ENCODE results near the gene ENAH. TPM values are rescaled to one million over a fixed set of nuclear protein-coding genes. Genes with fewer than 3 reads are reported as not detected.
"Not testable (repeated sequence)": the region's sequence is repeated elsewhere in the genome, so short reads cannot be mapped to it uniquely, and the experiment has no call there.

The ENAH gene
- total RNA-seq, 1 donor from 2014 or later = 137 TPM

DNA sequence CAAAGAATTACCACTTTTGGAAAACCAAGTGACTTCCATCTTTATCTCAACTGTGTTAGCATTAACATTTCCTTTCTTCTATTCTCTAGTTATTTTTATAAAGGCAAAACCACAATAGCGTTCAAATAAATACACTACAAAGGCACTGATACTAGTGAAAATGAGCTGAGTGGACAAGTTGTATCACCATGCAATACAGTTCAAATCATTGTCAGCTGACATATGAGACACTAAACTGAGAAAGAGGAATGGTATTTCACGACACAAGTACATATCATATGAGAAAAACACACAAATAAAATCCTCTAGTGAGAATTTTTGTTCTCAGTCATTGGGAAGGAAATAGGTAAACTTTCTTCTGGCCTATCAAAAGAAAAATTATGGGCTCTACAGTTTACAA lies 26.2 kb downstream of the ENAH start:
- Mint-ChIP-seq H3K27ac (peak overlapping the region; percentile 56), H3K36me3 (peaks cover 5% of the 10 kb centered on the region), H3K4me3 (no peak overlapping the region), H3K9me3 (peaks cover 3% of the 10 kb centered on the region), H3K27me3 (ENCODE audit: low read depth) (no peaks in the 10 kb centered on the region), H3K4me1 (peaks cover 51% of the 10 kb centered on the region)
- TF ChIP-seq, protein P1, sequence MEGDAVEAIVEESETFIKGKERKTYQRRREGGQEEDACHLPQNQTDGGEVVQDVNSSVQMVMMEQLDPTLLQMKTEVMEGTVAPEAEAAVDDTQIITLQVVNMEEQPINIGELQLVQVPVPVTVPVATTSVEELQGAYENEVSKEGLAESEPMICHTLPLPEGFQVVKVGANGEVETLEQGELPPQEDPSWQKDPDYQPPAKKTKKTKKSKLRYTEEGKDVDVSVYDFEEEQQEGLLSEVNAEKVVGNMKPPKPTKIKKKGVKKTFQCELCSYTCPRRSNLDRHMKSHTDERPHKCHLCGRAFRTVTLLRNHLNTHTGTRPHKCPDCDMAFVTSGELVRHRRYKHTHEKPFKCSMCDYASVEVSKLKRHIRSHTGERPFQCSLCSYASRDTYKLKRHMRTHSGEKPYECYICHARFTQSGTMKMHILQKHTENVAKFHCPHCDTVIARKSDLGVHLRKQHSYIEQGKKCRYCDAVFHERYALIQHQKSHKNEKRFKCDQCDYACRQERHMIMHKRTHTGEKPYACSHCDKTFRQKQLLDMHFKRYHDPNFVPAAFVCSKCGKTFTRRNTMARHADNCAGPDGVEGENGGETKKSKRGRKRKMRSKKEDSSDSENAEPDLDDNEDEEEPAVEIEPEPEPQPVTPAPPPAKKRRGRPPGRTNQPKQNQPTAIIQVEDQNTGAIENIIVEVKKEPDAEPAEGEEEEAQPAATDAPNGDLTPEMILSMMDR (IDR thresholded peaks at IDR 0.05; ENCODE audit: unreplicated experiment) = no peak
- no peak for DNase-seq (ENCODE audit: low spot score in 2 of 2, unreplicated experiment in 2 of 2)

DNA sequence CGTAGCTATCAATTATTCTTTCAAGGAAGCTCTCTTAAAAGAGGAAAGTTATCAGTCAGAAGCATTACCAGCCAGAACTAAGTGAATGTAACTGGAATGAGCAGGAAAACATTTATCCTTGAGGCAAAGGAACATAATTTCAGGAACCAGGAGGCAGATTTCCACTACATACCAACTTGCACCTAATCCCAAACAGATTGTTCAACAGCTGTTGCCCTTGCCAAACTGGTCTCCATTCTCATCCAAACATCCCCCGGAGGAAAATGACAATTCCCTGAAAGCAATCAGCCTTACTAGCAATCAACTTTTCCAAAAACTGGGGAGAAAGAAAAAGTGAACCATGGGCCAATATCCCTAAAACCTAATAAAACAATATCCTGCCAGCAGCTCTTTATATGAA lies 35.0 kb downstream of the ENAH start:
- H3K4me1 Mint-ChIP-seq = peaks cover 20% of the 10 kb centered on the region
- peaks cover 6% of the 10 kb centered on the region for H3K9me3 Mint-ChIP-seq
- TF ChIP-seq, protein P1 (IDR thresholded peaks at IDR 0.05; ENCODE audit: unreplicated experiment) = no peak
- no peaks in the 10 kb centered on the region for H3K27me3 Mint-ChIP-seq (ENCODE audit: low read depth)
- no peak for DNase-seq (ENCODE audit: low spot score in 2 of 2, unreplicated experiment in 2 of 2)
- H3K4me3 Mint-ChIP-seq = no peak overlapping the region
- H3K27ac Mint-ChIP-seq = peak overlapping the region; percentile 36
- H3K36me3 Mint-ChIP-seq = peaks cover 18% of the 10 kb centered on the region

DNA sequence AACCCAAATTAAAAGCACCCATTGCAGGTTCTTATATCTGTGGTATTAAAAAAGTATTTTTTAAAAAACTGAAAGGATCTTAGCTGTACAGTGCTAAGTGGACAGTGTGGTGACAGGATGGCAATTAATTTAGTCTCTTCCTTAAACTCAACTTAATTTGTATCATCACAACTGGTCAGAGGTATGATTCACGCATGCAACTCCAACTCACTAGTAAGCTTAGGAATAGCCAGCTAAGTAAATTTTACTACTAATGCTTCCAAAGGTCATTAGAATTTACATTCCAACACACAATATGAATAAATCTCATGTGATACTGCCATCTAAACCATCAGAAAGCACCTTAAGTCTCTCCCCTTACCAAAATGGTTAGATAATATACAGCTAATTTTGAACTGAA lies 35.4 kb downstream of the ENAH start:
- peaks cover 20% of the 10 kb centered on the region for H3K4me1 Mint-ChIP-seq
- peaks cover 18% of the 10 kb centered on the region for H3K36me3 Mint-ChIP-seq

DNA sequence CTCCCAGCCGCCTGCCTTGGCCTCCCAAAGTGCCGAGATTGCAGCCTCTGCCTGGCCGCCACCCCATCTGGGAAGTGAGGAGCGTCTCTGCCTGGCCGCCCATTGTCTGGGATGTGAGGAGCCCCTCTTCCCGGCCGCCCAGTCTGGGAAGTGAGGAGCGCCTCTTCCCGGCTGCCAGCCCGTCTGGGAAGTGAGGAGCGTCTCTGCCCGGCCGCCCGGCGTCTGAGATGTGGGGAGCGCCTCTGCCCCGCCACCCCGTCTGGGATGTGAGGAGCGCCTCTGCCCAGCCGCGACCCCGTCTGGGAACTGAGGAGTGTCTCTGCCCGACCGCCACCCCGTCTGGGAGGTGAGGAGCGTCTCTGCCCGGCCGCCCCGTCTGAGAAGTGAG lies 37.5 kb downstream of the ENAH start:
- DNase-seq (ENCODE audit: low spot score in 2 of 2, unreplicated experiment in 2 of 2); H3K27ac Mint-ChIP-seq; H3K9me3 Mint-ChIP-seq; H3K4me3 Mint-ChIP-seq; H3K27me3 Mint-ChIP-seq (ENCODE audit: low read depth): not testable (repeated sequence)
- Mint-ChIP-seq H3K36me3 (peaks cover 10% of the 10 kb centered on the region), H3K4me1 (peaks cover 35% of the 10 kb centered on the region)

More for the DNA sequence above, 35.4 kb downstream of the ENAH start:
- DNase-seq (ENCODE audit: low spot score in 2 of 2, unreplicated experiment in 2 of 2) = no peak
- no peaks in the 10 kb centered on the region for H3K27me3 Mint-ChIP-seq (ENCODE audit: low read depth)
- TF ChIP-seq, protein P1 (IDR thresholded peaks at IDR 0.05; ENCODE audit: unreplicated experiment) = no peak
- H3K27ac Mint-ChIP-seq = peak overlapping the region; percentile 36
- no peak overlapping the region for H3K4me3 Mint-ChIP-seq
- peaks cover 6% of the 10 kb centered on the region for H3K9me3 Mint-ChIP-seq

DNA sequence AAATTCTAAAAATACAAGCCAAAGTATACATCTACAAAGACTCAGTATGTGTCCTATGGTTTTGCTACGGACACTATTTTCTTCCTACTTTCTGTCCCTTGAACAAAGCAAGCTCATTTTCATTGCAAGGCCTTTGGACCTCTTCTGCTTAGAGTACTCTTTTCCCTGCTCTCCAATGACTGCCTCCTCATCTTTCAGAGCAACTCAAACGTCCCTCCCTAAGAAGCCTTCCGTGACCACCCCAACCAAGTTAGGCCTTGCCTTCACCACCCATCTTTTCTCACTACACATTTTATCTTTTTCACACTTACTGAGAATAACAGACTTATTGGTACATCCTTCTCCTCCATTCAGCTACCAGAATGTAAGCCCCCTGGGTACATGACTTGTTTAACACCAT lies 39.9 kb downstream of the ENAH start:
- Mint-ChIP-seq H3K27me3 (ENCODE audit: low read depth) (no peaks in the 10 kb centered on the region), H3K36me3 (peaks cover 10% of the 10 kb centered on the region), H3K4me1 (peaks cover 34% of the 10 kb centered on the region), H3K27ac (peak overlapping the region; percentile 74), H3K4me3 (no peak overlapping the region), H3K9me3 (no peaks in the 10 kb centered on the region)
- DNase-seq (ENCODE audit: low spot score in 2 of 2, unreplicated experiment in 2 of 2) = no peak
- TF ChIP-seq, protein P1 (IDR thresholded peaks at IDR 0.05; ENCODE audit: unreplicated experiment) = no peak

DNA sequence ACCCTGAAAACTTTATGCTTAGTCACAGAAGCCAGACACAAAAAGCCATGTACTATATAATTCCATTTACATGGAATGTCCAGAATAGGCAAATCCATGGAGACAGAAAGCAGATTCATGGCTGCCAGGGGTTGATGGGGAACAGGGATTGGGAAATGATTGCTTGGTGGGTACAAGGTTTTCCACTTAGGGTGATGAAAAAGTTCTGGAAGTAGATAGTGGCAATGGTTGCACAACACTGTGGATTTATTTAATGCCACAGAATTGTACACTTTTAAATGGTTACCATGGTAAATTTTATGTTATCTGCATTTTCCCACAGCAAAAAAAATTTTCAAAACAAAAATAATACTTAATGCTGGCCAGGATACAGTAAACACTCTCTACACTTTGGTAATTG lies 40.6 kb downstream of the ENAH start:
- peaks cover 35% of the 10 kb centered on the region for H3K4me1 Mint-ChIP-seq

More for the DNA sequence above, 40.6 kb downstream of the ENAH start:
- no peak for DNase-seq (ENCODE audit: low spot score in 2 of 2, unreplicated experiment in 2 of 2)
- Mint-ChIP-seq H3K36me3 (peaks cover 10% of the 10 kb centered on the region), H3K27me3 (ENCODE audit: low read depth) (no peaks in the 10 kb centered on the region), H3K9me3 (no peaks in the 10 kb centered on the region), H3K4me3 (no peak overlapping the region), H3K27ac (peak overlapping the region; percentile 80)
- TF ChIP-seq, protein P1 (IDR thresholded peaks at IDR 0.05; ENCODE audit: unreplicated experiment) = no peak
